Measurements from ENCODE around the gene HOXD10. TPM values are rescaled to one million over a fixed set of nuclear protein-coding genes. Genes with fewer than 3 reads are reported as not detected.

Gene HOXD10
- total RNA-seq, 1 experiment from 2014 or later: not detected

GRCh38 chr2:176082824-176083751 lies 33.5 kb upstream of the HOXD10 start:
- no peak for DNase-seq (ENCODE audit: low spot score)

- DNase-seq (ENCODE audit: low spot score): no peak
These were observed 32.7 kb upstream of the HOXD10 start, which contains the start of gene EVX2 for GRCh38 chr2:176083796-176084261. Gene EVX2 (minus strand): TSS chr2:176083962. CDS start chr2:176083776, 186 bp downstream.

- DNase-seq (ENCODE audit: low spot score): no peak
These were observed 31.9 kb upstream of the HOXD10 start for GRCh38 chr2:176084611-176085119.

- DNase-seq (ENCODE audit: low spot score): no peak
These were observed 31.3 kb upstream of the HOXD10 start for GRCh38 chr2:176085120-176085788.

GRCh38 chr2:176085861-176086771 lies 30.5 kb upstream of the HOXD10 start:
- DNase-seq (ENCODE audit: low spot score): no peak

GRCh38 chr2:176087330-176088047 lies 29.1 kb upstream of the HOXD10 start:
- DNase-seq (ENCODE audit: low spot score): no peak

- peak; percentile 42 for DNase-seq (ENCODE audit: low spot score)
These were observed 28.3 kb upstream of the HOXD10 start for GRCh38 chr2:176088048-176088936.

- no peak for DNase-seq (ENCODE audit: low spot score)
These were observed 27.4 kb upstream of the HOXD10 start for GRCh38 chr2:176088937-176089842.

- DNase-seq (ENCODE audit: low spot score): no peak
These were observed 26.7 kb upstream of the HOXD10 start for GRCh38 chr2:176089843-176090395.

GRCh38 chr2:176090862-176091261 lies 25.7 kb upstream of the HOXD10 start:
- no peak for DNase-seq (ENCODE audit: low spot score)

- no peak for DNase-seq (ENCODE audit: low spot score)
These were observed 25.0 kb upstream of the HOXD10 start for GRCh38 chr2:176091329-176092258.

GRCh38 chr2:176092270-176093144 lies 24.1 kb upstream of the HOXD10 start, which contains the start of gene HOXD13:
Gene HOXD13 (plus strand): TSS chr2:176092721. CDS start chr2:176092891, 170 bp downstream.
- DNase-seq (ENCODE audit: low spot score): no peak

GRCh38 chr2:176093145-176093897 lies 23.3 kb upstream of the HOXD10 start:
- peak; percentile 30 for DNase-seq (ENCODE audit: low spot score)

- DNase-seq (ENCODE audit: low spot score): no peak
These were observed 22.7 kb upstream of the HOXD10 start for GRCh38 chr2:176093898-176094249.

GRCh38 chr2:176094349-176094748 lies 22.2 kb upstream of the HOXD10 start:
- no peak for DNase-seq (ENCODE audit: low spot score)
